Measurements from ENCODE around the gene WDR38.

DNA sequence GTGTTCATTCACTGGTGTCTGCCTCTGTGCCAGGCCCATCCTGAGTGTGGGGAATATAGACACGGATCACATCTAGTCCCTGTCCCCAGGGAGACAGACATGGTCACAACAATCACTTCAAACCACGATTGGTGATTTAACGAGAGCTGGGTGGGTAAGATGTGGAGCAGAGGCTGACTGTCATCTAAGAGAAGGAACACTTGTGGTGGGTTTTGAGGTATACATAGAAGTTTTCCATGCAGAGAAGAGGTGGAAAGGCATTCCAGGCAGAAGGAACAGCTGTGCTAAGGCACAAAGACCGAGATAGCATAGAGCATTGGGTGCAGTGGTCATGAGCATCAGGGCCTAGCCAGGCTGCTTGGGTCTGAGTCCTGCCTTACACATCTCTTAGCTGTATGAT, 22.7 kb upstream of the WDR38 start:
- TF ChIP-seq POLR2A (IDR thresholded peaks at IDR 0.05; ENCODE audit: low read length) = no peak
- TF ChIP-seq GATA1 (IDR thresholded peaks at IDR 0.05; ENCODE audit: low read depth, low read length) = no peak

Data from erythroblast (primary cell).